Measurements from ENCODE around the gene PPP1R18. TPM values are rescaled to one million over a fixed set of nuclear protein-coding genes. Genes with fewer than 3 reads are reported as not detected.
A peak's percentile ranks its signal among the peaks of the same experiment; 100 is the strongest.

PPP1R18 gene
- total RNA-seq, 6 experiments from 2014 or later = 135 to 149 (median 141) TPM

DNA sequence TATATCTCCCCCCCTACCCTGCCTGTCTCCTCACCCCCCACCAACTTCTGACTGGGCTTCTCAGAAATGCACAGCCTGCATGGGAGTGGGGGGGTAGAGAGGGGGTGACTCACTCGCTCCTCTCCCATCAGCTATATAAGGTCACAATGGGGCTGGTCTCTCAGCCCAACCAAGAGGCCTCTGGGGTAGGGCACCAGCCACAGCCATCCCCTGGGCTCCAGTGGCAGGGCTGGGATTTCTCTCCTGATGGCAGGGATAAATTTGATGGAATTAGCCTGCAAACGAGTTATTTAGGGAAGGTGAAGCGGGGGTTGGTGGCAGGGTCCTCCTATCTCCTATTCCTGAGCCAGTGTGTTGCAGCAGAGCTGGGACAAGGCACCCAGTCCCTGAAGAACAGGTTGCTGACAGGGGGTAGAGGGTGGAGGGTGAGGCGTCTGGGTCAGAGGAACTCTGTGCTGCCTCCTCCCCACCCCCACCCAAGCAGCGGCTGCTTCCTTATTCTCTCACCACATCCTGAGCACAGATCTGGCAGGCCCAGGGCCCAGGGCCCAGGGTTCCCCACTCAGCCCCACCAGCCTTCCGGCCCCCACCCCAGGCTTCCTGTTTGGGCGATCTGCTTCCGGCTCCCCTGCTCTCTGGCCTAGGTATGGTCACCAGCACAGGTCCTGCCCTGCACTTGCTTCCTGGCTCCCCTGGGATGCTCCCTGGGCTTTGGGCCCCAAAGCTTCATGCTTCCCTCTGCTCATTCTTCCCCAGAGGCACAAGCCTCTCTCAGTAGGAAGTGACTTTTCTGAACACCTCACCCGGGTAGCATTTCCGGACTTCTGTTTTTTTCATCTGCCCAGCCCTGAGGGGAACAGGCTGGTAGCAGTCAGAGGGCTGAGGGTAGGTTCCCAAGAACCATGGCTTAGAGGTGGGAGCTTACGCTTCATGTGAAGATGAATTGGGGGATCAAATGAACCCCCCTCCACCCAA lies 4.0 kb downstream of the PPP1R18 start:
- peak overlapping the region; percentile 95 for H3K27ac Mint-ChIP-seq
- DNase-seq = peak; percentile 88
- H3K4me1 Mint-ChIP-seq (ENCODE audit: low read depth) = peaks cover 53% of the 10 kb centered on the region
- H3K27me3 Mint-ChIP-seq (ENCODE audit: insufficient read depth) = no peaks in the 10 kb centered on the region; the same call in none of the 2 replicates
- H3K9me3 Mint-ChIP-seq = no peaks in the 10 kb centered on the region; the same call in 1 of the 2 replicates
- peak overlapping the region; percentile 92 for H3K4me3 Mint-ChIP-seq
- TF ChIP-seq, protein P1, sequence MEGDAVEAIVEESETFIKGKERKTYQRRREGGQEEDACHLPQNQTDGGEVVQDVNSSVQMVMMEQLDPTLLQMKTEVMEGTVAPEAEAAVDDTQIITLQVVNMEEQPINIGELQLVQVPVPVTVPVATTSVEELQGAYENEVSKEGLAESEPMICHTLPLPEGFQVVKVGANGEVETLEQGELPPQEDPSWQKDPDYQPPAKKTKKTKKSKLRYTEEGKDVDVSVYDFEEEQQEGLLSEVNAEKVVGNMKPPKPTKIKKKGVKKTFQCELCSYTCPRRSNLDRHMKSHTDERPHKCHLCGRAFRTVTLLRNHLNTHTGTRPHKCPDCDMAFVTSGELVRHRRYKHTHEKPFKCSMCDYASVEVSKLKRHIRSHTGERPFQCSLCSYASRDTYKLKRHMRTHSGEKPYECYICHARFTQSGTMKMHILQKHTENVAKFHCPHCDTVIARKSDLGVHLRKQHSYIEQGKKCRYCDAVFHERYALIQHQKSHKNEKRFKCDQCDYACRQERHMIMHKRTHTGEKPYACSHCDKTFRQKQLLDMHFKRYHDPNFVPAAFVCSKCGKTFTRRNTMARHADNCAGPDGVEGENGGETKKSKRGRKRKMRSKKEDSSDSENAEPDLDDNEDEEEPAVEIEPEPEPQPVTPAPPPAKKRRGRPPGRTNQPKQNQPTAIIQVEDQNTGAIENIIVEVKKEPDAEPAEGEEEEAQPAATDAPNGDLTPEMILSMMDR (IDR thresholded peaks at IDR 0.05) = no peak
- peaks cover 69% of the 10 kb centered on the region for H3K36me3 Mint-ChIP-seq (ENCODE audit: low read depth)

DNA sequence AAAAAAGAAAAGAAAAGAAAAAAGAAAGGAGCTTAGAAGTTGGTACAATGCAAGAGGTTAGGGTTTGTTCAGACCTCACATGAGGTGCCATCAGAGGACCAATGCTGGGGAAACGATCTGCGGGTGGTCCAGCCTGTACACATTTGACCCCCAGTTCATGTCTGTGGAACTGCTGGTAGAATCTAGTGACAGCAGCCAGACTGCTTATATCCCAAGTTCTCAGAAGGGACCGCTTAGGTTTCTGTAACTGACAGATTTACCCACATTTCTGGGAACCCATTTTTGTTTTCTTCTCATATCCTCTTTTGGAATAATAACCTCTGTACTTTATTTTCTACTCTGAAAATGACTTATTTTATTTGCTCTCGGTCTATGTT lies 4.7 kb downstream of the PPP1R18 start:
- Mint-ChIP-seq H3K9me3 (no peaks in the 10 kb centered on the region; the same call in 1 of the 2 replicates), H3K27me3 (ENCODE audit: insufficient read depth) (no peaks in the 10 kb centered on the region; the same call in none of the 2 replicates), H3K36me3 (ENCODE audit: low read depth) (peaks cover 73% of the 10 kb centered on the region), H3K4me3 (peak overlapping the region; percentile 92), H3K27ac (peak overlapping the region; percentile 95), H3K4me1 (ENCODE audit: low read depth) (peaks cover 54% of the 10 kb centered on the region)
- TF ChIP-seq, protein P1 (IDR thresholded peaks at IDR 0.05) = no peak
- no peak for DNase-seq

DNA sequence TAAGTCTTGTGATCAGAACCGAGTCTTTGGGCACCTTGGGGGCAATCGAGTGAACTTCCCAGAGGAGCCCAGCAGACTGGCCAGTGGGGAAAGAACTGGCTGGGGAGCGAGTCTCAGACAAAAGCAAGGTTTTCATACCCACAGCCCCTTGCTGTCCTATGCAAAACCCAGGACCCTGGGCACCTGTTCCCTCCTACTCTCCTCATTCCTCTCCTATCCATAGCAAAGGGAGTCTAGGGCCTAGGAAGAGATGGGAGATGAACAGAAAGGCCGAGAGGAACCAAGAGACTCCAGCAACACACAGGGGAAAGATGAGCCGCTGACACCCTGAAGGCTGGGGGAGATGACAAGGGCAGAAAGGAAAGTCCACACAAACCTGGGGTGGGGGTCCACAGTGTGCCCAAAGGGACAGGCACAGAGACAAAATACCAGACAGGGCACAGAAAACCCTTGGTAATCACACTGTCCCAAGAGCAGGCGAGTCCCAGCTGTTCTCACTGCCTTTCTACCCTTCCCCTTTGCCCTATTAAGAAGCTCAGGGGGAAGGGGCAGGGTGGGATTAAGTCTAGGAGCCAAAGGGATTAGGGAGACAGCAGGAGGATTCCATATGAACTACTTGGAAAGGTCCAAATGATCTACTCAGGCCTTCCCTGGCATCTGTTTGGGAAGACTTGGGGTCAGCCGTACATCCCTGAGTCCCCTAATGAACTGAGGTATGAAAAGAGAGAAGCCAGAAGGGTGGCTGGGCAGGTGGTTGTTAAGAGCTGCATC lies 6.5 kb downstream of the PPP1R18 start:
- Mint-ChIP-seq H3K4me1 (ENCODE audit: low read depth) (peaks cover 58% of the 10 kb centered on the region), H3K36me3 (ENCODE audit: low read depth) (peaks cover 70% of the 10 kb centered on the region), H3K9me3 (no peaks in the 10 kb centered on the region; the same call in 1 of the 2 replicates), H3K27me3 (ENCODE audit: insufficient read depth) (peaks cover 4% of the 10 kb centered on the region), H3K4me3 (peak overlapping the region; percentile 92), H3K27ac (peak overlapping the region; percentile 65)
- no peak for DNase-seq
- TF ChIP-seq, protein P1 (IDR thresholded peaks at IDR 0.05) = no peak

DNA sequence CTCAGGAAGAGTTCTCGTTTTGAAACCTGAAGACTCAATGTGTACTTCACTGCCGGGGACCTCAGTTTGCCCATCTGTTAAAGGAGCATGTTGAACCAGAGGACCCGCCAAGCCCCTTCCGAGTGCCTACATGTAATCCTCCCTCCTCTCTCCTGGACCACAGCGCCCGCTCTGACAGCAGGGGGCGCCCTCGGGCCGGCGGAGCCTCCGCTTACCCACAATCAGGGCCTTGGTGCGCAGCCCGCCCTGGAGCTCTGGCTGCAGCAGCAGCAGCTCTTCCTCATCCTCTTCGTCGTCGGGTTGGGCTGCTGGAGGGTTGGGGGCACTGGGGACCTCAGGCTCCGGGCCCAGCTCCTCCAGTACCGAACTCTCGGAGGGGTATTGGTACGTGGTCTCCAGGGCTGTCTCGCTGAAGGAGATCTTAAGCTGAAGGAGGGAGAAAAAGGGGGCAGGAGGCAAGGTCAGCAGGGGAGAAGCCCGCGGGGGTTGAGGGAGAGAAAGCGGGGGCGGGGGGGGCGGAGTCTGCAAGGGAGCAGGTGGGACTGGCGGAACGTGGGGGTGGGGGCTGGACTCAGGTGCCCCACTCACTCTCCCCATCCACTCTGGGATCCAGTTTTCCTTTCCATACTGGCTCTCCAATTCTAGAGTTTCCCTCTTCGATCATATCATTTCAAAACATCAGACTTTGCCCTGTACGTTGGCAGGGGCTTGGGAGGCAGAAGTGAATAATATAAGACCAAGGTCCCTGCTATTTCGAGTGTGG lies 7.3 kb downstream of the PPP1R18 start:
- Mint-ChIP-seq H3K36me3 (ENCODE audit: low read depth) (peaks cover 64% of the 10 kb centered on the region), H3K27ac (peak overlapping the region; percentile 65)

More for the DNA sequence above, 7.3 kb downstream of the PPP1R18 start:
- Mint-ChIP-seq H3K4me3 (peak overlapping the region; percentile 92), H3K4me1 (ENCODE audit: low read depth) (peaks cover 55% of the 10 kb centered on the region), H3K9me3 (no peaks in the 10 kb centered on the region), H3K27me3 (ENCODE audit: insufficient read depth) (peaks cover 4% of the 10 kb centered on the region)
- DNase-seq = peak; percentile 48
- TF ChIP-seq, protein P1 (IDR thresholded peaks at IDR 0.05) = peak; percentile 95

All from HFFc6 (cell line).